ENCODE results near the gene PDE2A. TPM values are rescaled to one million over a fixed set of nuclear protein-coding genes. Genes with fewer than 3 reads are reported as not detected.

PDE2A gene
- polyA plus RNA-seq (0.38 to 0.94 TPM (median 0.81 TPM) in 3 replicates), polyA minus RNA-seq (0.96 to 2.6 TPM (median 2.1 TPM) in 3 replicates)
- 0.50 TPM for polyA plus RNA-seq (2011; ENCODE audit: low read depth)
- 0.44 and 1.1 TPM in 2 replicates for polyA plus RNA-seq (2011; cell fraction: cytosol; rRNA removed)
- polyA plus RNA-seq (2011; cell fraction: nucleus; rRNA removed): 1.2 and 1.6 TPM in 2 replicates
- 0.56 and 0.81 TPM in 2 replicates for polyA plus RNA-seq (2012; ENCODE audit: low replicate concordance)
- 1.3 TPM for polyA minus RNA-seq (2011; cell fraction: cytosol; rRNA and poly(A)+ RNA removed)
- 0.74 and 1.2 TPM in 2 replicates for polyA minus RNA-seq (2011; cell fraction: nucleus; rRNA and poly(A)+ RNA removed)

DNA sequence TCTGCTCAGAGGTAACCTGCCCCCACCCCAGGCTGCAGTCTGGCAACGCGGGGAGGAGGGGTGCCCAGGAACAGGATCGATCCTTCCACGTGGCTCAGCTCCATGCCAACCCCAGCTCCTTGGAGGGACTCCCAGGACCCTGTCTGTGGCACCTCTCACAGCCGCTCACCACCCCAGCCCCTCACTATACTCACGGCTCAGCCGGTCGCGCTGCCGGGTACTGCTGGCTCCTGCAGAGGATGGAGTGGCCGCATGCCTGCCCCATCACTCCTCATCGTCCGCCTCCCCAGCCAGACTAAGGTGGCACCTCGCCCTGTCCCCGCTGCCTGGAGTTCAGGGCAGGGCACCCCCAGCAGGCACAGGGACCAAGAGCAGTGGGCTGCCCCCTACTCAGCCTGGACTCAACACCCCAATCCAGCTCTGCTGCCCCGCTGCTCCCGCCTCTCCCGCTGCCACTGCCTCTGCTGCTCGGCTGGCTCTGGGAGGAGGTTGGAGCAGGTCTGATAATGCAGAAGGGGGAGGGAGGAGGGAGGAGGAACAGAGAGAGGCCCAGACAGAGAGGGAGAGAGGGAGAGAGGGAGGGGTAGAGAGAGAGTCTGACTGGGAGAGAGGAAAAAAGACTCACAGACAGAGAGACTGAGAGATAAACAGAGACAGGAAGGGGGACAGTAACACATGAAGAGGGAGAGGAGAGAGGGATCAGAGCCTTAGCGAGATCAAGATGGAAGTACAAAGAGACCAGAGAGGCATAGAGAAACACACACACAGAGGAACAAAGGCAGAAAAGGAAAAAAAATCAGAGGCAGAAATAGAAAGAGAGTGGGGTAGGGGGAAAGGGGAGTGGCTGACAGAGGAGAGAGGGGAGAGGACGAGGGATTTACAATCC, at the start of gene PDE2A:
Gene PDE2A (minus strand): TSS at position 480 of the 886 bp plus-strand sequence. CDS start 215 bp downstream, at position 265.
- no peaks in the 10 kb centered on the region for H3K9me3 ChIP-seq (ENCODE audit: control insufficient read depth, low read depth, low read length)
- TF ChIP-seq EZH2 (IDR thresholded peaks at IDR 0.05; ENCODE audit: low read length): no peak
- TF ChIP-seq, protein P1, sequence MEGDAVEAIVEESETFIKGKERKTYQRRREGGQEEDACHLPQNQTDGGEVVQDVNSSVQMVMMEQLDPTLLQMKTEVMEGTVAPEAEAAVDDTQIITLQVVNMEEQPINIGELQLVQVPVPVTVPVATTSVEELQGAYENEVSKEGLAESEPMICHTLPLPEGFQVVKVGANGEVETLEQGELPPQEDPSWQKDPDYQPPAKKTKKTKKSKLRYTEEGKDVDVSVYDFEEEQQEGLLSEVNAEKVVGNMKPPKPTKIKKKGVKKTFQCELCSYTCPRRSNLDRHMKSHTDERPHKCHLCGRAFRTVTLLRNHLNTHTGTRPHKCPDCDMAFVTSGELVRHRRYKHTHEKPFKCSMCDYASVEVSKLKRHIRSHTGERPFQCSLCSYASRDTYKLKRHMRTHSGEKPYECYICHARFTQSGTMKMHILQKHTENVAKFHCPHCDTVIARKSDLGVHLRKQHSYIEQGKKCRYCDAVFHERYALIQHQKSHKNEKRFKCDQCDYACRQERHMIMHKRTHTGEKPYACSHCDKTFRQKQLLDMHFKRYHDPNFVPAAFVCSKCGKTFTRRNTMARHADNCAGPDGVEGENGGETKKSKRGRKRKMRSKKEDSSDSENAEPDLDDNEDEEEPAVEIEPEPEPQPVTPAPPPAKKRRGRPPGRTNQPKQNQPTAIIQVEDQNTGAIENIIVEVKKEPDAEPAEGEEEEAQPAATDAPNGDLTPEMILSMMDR (optimal IDR thresholded peaks at IDR 0.05 in 1 of 3, IDR thresholded peaks at IDR 0.05 in 1 of 3, conservative IDR thresholded peaks at IDR 0.05 in 1 of 3; ENCODE audit: extremely low read depth in 1 of 3, insufficient read depth in 2 of 3, low read length in 3 of 3): no peak
- H3K9ac ChIP-seq (ENCODE audit: control insufficient read depth, extremely low read depth, insufficient read depth, low read length): no peak within 1 kb of the TSS
- H3K4me3 ChIP-seq (ENCODE audit: control insufficient read depth in 2 of 3, extremely low read depth in 1 of 3, insufficient read depth in 2 of 3, low read depth in 1 of 3, low read length in 3 of 3): no peak within 1 kb of the TSS
- no peaks in the 10 kb centered on the region for H3K4me1 ChIP-seq (ENCODE audit: control insufficient read depth, extremely low read depth, insufficient read depth, low read length)
- H3K27ac ChIP-seq (ENCODE audit: control insufficient read depth, insufficient read depth, low read length): no peak within 1 kb of the TSS
- no peaks in the 10 kb centered on the region for H3K36me3 ChIP-seq (ENCODE audit: control insufficient read depth in 2 of 2, extremely low read depth in 1 of 2, insufficient read depth in 2 of 2, low read length in 2 of 2)
- no peak for FAIRE-seq
- H3K79me2 ChIP-seq (ENCODE audit: control insufficient read depth, insufficient read depth, low read length): no peaks in the 10 kb centered on the region
- dilution Hi-C loops (cut with MboI; ENCODE audit: extremely low pct_ligation_motif_present, low sequenced_read_pairs): no loop called here
- peaks cover 66% of the 10 kb centered on the region for H3K27me3 ChIP-seq (ENCODE audit: control insufficient read depth, extremely low read depth, insufficient read depth, low read length)
- DNase-seq (ENCODE audit: low read depth, low spot score): no peak
- no peak within 1 kb of the TSS for H2AFZ ChIP-seq (ENCODE audit: control insufficient read depth, low read length)
- H3K4me2 ChIP-seq (ENCODE audit: control insufficient read depth, extremely low read depth, insufficient read depth, low read depth, low read length): no peak within 1 kb of the TSS
- no peaks in the 10 kb centered on the region for H3K9me1 ChIP-seq (ENCODE audit: control insufficient read depth, extremely low read depth, insufficient read depth, low read length)
- peaks cover 5% of the 10 kb centered on the region for H4K20me1 ChIP-seq (ENCODE audit: control insufficient read depth, extremely low read depth, insufficient read depth, low read length)

DNA sequence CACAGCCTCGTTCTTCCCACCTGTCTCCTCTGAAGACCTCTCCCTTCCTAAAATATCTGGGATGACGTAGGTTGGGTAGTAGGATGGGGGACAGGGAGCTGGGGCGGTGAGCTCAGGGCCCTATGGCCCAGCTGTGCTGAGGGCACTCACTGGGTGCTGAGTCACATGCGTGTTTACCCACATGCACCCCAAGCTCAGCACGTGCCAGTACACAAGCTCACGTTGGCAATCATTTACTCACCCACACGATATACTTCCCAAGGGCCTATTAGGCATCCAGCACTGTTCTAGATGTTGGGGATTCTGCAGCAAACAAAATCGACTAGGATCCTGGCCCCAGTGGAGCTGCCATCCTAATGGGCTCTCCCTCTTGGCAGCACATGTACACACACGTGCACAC, 49.3 kb upstream of the PDE2A start:
- TF ChIP-seq, protein P1 (optimal IDR thresholded peaks at IDR 0.05 in 1 of 3, IDR thresholded peaks at IDR 0.05 in 1 of 3, conservative IDR thresholded peaks at IDR 0.05 in 1 of 3; ENCODE audit: extremely low read depth in 1 of 3, insufficient read depth in 2 of 3, low read length in 3 of 3): no peak
- TF ChIP-seq EZH2 (IDR thresholded peaks at IDR 0.05; ENCODE audit: low read length): no peak
- peaks cover 5 to 20% of the 10 kb centered on the region in 2 experiments for H3K36me3 ChIP-seq (ENCODE audit: control insufficient read depth in 2 of 2, extremely low read depth in 1 of 2, insufficient read depth in 2 of 2, low read length in 2 of 2)
- peaks cover 4% of the 10 kb centered on the region for H4K20me1 ChIP-seq (ENCODE audit: control insufficient read depth, extremely low read depth, insufficient read depth, low read length)
- peak overlapping the region; percentile 68 for H3K9ac ChIP-seq (ENCODE audit: control insufficient read depth, extremely low read depth, insufficient read depth, low read length)
- no peak overlapping the region for H2AFZ ChIP-seq (ENCODE audit: control insufficient read depth, low read length)
- peaks cover 52% of the 10 kb centered on the region for H3K79me2 ChIP-seq (ENCODE audit: control insufficient read depth, insufficient read depth, low read length)
- no peaks in the 10 kb centered on the region for H3K27me3 ChIP-seq (ENCODE audit: control insufficient read depth, extremely low read depth, insufficient read depth, low read length)
- peaks cover 7% of the 10 kb centered on the region for H3K9me1 ChIP-seq (ENCODE audit: control insufficient read depth, extremely low read depth, insufficient read depth, low read length)
- H3K9me3 ChIP-seq (ENCODE audit: control insufficient read depth, low read depth, low read length): no peaks in the 10 kb centered on the region
- dilution Hi-C loops (cut with MboI; ENCODE audit: extremely low pct_ligation_motif_present, low sequenced_read_pairs): no loop called here
- H3K4me3 ChIP-seq (ENCODE audit: control insufficient read depth in 2 of 3, extremely low read depth in 1 of 3, insufficient read depth in 2 of 3, low read depth in 1 of 3, low read length in 3 of 3): no peak overlapping the region
- H3K4me2 ChIP-seq (ENCODE audit: control insufficient read depth, extremely low read depth, insufficient read depth, low read depth, low read length): peak overlapping the region; percentile 49
- peak; percentile 38 for DNase-seq (ENCODE audit: low read depth, low spot score)
- peak overlapping the region; percentile 93 for H3K27ac ChIP-seq (ENCODE audit: control insufficient read depth, insufficient read depth, low read length)
- peak; percentile 23 for FAIRE-seq
- peaks cover 55% of the 10 kb centered on the region for H3K4me1 ChIP-seq (ENCODE audit: control insufficient read depth, extremely low read depth, insufficient read depth, low read length)
